Muscle of back (tissue), 11 donors: Measurements from ENCODE around the gene NYNRIN. TPM values are rescaled to one million over a fixed set of nuclear protein-coding genes. Genes with fewer than 3 reads are reported as not detected.

Source experiments
- DNase-seq, 3 donors: peaks; one replicate each; pipeline versions ENCODE4 v3.0.0 to v3.0.0-alpha.2; 2013
- polyA plus RNA-seq, 10 donors: library from polyadenylated mRNA; unstranded; fragments of 120-200 nt; gene quantifications; one replicate each; pipeline ENCODE4 v1.2.1, GENCODE V29; 2013; ENCODE audit not compliant: insufficient read length in 10 of 10

The NYNRIN gene
- polyA plus RNA-seq, 10 donors: 23.9 to 40.6 (median 29.1) TPM

GRCh38 chr14:24411443-24412389 is 12.9 kb downstream of the NYNRIN start:
- DNase-seq: peak in 2 of 3 donors; percentile 53 to 66

DNA sequence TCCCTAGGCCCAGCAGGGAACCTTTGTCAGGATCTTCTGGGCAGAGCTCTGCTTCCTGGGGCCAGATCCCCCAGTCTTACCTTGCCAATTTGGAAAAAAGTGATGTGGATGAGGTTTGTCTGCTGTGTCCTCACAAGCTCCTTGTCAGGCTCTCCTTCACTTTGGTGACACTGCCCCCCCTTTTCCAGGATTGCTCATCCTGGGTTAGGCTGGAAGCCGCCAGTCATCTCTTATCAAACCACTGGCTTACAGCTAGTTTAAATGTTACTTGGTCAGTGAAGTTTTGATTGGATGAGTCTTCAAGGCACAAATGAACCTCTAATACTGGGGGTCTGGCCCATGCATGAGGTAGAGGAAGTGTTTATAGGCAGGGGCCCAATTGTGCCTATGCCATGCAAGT is 15.3 kb downstream of the NYNRIN start:
- no peak for DNase-seq

- no peak for DNase-seq
Observed at GRCh38 chr14:24414732-24415420, 16.1 kb downstream of the NYNRIN start.

DNA sequence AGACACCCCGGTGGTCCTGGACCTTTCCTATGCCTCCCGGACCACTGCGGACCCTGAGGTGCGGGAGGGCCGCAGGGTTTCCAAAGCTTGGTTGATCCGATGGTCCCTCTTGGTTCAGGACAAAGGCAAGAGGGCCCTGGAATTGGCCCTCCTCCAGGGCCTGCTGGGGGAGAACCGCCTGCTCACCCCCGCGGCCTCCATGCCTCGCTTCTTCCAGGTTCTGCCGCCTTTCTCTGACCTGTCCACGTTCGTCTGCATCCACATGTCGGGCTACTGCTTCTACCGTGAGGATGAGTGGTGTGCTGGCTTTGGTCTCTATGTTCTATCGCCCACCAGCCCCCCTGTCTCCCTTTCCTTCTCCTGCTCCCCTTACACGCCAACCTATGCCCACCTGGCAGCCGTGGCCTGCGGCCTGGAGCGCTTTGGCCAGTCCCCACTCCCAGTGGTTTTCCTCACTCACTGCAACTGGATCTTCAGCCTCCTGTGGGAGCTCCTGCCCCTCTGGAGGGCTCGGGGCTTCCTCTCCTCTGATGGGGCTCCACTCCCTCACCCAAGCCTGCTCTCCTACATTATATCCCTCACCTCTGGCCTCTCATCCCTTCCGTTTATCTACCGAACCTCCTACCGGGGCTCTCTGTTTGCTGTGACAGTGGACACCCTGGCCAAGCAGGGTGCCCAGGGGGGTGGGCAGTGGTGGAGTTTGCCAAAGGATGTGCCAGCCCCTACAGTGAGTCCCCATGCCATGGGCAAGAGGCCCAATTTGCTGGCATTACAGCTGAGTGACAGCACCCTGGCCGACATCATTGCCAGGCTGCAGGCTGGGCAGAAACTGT is 16.8 kb downstream of the NYNRIN start:
- DNase-seq: no peak

GRCh38 chr14:24416254-24416931 is 17.6 kb downstream of the NYNRIN start:
- no peak for DNase-seq

DNA sequence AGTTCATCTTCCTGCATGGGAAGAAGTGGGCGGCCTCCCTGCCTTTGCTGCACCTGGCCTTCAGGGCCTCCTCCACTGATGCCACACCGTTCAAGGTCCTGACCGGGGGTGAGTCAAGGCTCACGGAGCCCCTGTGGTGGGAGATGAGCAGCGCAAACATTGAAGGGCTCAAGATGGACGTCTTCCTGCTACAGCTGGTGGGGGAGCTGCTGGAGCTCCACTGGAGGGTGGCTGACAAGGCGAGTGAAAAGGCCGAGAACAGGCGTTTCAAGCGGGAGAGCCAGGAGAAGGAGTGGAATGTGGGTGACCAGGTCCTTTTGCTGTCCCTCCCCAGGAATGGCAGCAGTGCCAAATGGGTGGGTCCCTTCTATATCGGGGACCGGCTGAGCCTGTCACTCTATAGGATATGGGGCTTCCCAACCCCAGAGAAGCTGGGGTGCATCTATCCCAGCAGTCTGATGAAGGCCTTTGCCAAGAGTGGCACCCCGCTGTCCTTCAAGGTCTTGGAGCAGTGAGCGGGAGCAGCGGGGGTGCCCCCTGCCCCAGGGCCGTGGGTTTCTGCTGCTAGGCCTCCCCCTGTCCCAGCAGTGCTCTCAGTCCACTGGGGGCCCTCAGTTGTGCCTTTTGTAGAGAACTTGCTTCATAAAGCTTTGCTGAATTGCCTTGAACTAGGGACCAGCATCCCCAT is 18.3 kb downstream of the NYNRIN start:
- peak in 1 of 3 donors; percentile 28 for DNase-seq

DNA sequence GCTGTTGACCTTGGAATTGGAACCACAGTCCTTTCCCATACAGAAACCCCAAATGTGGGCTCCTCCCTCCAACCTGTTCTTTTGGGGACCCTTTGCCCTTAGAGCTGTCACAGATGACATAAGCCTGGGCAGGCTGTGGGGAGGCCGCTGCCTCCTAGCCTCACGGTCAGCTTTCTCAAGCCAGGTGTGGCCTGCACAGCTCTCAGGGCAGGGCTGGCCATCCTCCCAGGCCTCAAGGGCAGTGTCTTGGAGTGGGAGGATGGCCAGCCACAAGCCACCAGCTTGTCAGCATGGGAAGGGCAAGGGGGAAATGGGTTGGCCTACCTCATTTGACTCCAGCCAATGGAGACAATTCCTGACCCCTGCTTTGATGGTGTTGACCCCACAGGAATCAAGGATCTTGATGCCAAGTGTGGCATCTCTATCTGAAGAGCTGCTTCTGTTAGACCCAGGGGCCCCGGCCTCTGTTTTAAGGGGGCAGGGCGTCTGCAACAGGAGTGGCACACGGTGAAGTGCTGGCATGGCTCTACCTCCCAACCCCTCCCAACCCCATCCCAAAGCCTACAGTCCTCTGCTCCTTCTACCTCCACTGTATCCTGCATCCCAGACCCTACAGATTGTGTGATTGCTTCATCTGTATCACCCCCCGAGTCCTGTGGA is 19.2 kb downstream of the NYNRIN start:
- peak in 1 of 3 donors; percentile 27 for DNase-seq

DNA sequence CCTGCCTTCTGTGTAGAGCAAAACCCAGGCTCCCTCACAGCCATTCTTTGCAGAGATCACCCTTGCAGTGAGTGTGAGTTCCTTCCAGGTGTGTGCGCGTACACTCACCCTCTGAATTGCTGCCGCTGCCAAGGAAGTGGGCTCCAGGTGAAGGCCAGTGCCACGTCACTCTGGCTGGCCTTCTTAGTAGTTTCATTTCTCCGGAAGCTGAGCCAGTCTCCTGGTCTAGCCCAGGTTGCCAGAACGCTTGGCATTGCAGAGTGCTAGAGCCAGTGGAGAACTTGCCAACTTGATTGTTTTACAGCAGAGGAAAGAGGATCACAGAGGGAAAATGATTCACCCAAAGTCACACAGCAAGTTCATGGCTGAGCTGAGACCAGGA is 19.7 kb downstream of the NYNRIN start:
- peak in 1 of 3 donors; percentile 24 for DNase-seq

- DNase-seq: no peak
Observed at GRCh38 chr14:24422261-24422660, 23.5 kb downstream of the NYNRIN start.

- DNase-seq: no peak
Observed at GRCh38 chr14:24422694-24423601, 24.1 kb downstream of the NYNRIN start.

GRCh38 chr14:24425704-24426103 is 26.9 kb downstream of the NYNRIN start:
- DNase-seq: peak; percentile 59 to 72 (median 61)

DNA sequence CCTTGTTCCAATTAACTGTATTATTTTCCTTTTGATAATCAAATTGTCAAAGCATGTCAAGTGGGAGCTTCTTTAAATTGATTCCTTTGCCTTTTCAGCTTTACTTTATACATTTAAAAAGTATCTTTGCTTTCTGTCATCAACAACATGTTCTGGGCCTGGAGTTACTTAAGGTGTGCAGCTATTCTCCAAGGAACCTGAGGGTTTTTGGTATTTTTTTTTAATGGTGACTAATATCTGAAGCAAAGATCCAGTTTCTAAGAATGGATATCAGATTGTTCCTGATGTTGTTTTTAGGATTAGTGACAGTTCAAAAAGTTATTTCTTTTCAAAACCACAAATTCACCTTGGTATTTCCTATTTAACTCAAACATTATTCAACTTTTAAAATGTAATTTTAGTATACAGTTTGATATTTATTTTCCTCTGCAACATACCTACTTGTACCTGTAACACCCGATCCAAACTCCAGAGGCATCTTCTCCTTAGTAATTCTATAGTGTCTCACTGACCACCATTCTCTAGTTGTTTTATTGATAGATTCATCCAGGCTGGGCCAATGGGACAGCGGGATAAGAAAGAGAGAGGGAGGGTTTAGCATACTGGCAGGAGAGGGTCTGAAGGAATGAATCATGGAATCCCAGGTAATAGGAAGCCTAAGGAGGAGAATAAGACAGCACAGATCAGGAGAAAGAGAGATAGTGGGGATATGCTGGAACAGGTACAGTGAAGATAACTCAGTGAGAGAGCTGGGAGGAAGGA is 27.5 kb downstream of the NYNRIN start:
- DNase-seq: no peak

GRCh38 chr14:24426912-24427536 is 28.2 kb downstream of the NYNRIN start:
- DNase-seq: no peak

DNA sequence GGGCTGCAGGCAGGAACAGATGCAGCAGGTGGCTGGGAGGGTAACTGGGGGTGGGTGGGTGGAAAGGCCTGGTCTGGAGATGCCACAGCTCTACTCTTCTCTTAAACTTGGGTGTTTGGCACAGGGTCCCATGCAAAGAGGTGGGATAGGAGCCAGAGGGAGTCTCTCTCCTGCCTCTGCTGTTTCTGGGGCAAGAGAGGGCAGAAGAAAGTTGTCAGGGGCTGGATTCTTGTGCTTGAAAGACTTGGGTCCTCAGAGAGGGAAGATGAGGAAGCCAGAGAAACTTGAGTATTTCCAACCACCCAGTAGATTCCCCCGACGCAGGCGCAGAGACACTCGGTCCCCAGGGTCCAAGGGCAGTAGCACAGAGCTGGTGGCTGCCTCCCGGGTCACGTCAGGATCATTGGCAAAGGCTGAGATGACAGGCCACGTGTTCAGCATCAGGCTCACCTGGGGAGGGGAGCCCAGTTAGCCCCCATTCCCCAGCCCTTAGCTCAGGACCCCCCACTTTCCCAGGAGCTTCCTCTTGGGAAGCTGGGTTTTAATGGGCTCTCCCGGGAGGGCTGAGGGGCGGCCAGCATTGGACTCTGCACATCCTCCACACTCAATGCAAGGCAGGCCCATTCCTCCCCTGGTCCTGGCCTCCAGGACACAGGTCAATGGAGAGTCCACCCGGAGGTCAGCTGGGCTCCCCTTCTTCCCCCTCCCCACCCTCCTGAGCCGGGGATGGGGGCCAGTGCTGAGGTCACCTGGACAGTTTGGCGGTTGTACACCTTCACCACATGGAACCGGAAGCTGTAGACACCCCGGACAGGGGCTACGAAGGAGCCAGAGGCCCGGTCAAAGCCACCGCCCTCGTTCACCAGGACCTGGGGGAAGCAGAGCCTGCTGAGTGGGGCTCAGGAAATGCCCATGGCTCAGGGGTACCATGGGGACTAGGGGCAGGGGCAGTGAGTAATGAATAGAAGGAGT is 29.0 kb downstream of the NYNRIN start:
- no peak for DNase-seq

DNA sequence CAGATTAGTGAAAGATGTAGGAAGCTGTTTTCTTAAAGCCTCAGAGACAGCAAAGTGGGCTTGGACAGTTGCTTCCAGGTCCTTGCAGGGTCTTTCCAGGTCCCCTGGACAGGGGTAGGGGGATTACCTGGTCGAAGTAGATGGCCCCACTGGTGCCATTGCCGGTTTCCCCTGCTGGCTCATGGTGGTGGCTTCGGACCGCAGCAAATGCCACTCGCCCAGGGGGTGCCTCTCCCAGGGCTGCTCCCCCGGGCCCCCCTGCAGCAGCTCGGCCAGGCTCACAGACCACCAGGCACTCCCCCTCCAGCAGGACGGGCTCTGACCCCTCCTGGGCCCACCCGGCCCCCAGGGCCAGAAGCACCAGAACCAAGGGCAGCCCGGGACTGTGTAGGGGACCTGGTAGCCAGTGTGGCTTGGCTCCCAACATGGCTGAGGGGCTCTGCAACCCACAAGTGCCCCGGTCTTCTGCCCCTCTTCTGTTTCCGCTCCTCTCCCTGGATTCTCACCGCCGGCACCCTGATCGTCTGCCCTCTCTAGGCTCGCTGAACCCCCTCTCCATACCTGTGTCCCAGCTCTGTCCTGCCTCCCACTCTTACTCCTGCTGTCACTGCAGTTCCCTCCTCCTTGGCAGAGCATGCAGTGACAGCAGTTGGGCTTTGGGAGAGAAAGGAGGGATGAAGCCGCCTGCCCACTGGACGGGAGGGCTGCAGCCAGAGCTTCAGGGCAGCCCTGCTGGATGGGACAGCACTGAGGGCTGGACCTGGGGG is 30.0 kb downstream of the NYNRIN start:
- DNase-seq: peak in 1 of 3 donors; percentile 47
